ENCODE measurements around the gene KDM4B. TPM values are rescaled to one million over a fixed set of nuclear protein-coding genes. Genes with fewer than 3 reads are reported as not detected.

The KDM4B gene
- polyA plus RNA-seq, 1 experiment: 7.7 TPM

GRCh38 chr19:5006821-5007220, 37.9 kb downstream of the KDM4B start:
- Histone ChIP-seq H3K9me3 (ENCODE audit: control insufficient read depth, insufficient read depth, low read length) (no peaks in the 10 kb centered on the region; the same call in 1 of the 2 replicates), H3K27ac (ENCODE audit: low read depth, low read length) (no peak overlapping the region), H3K4me3 (ENCODE audit: low read depth, low read length) (no peak overlapping the region), H3K27me3 (ENCODE audit: control insufficient read depth, insufficient read depth, low read length) (no peaks in the 10 kb centered on the region)
- ChIA-PET POLR2A (no interaction called here), CTCF (interaction anchor here (1.4 to 2.5 kb wide), 2 partner anchors 25 to 197 kb away, joined by 3 to 6 read pairs; no protein-coding TSS in a partner anchor)
- TF ChIP-seq CTCF (IDR thresholded peaks at IDR 0.05; ENCODE audit: low read depth, low read length): no peak
- no peak for DNase-seq (ENCODE audit: low read depth, low spot score)

DNA sequence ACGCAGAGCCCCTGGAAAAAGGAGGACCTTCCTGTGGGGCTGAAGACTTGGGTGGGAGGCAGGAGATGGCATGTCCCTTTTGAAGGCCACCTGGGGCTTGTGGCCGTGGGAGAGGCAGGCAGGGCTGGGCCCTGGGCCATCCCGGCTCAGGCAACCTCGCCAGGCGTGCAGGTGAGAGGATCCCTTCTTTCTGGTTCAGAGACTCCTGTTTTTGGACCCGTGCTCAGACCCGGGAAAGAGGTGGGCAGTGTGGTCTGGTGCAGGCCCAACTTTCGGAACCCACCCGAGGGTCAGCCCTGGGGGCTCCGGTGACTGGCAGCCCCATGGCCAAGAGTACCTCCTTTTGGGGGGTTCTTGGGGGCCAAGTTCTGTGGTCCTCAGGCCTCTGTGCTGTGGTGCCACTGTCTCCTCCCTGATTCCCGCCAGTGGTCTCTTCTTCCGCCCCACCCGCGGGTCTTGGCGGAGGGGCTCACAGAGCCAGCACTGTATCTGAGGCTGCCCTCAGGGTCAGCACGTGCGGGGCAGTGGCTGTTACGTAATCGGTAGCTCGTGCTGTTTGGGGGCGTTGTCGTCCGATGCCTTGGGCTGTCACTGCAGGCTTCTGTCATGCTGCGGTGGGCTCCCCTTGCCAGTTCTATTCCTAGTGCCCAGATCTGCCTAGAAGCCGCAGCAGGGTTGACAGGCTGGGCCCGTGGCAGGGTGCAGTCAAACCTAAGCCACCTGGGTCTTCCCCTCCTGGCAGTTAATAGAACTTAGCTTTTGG, 42.7 kb downstream of the KDM4B start:
- no peaks in the 10 kb centered on the region for H3K27me3 ChIP-seq (ENCODE audit: control insufficient read depth, insufficient read depth, low read length)
- ChIA-PET CTCF (no interaction called here), POLR2A (no interaction called here)
- no peak for TF ChIP-seq CTCF (IDR thresholded peaks at IDR 0.05; ENCODE audit: low read depth, low read length)
- H3K27ac ChIP-seq (ENCODE audit: low read depth, low read length): no peak overlapping the region
- no peaks in the 10 kb centered on the region; the same call in 1 of the 2 replicates for H3K9me3 ChIP-seq (ENCODE audit: control insufficient read depth, insufficient read depth, low read length)
- no peak for DNase-seq (ENCODE audit: low read depth, low spot score)
- H3K4me3 ChIP-seq (ENCODE audit: low read depth, low read length): no peak overlapping the region

DNA sequence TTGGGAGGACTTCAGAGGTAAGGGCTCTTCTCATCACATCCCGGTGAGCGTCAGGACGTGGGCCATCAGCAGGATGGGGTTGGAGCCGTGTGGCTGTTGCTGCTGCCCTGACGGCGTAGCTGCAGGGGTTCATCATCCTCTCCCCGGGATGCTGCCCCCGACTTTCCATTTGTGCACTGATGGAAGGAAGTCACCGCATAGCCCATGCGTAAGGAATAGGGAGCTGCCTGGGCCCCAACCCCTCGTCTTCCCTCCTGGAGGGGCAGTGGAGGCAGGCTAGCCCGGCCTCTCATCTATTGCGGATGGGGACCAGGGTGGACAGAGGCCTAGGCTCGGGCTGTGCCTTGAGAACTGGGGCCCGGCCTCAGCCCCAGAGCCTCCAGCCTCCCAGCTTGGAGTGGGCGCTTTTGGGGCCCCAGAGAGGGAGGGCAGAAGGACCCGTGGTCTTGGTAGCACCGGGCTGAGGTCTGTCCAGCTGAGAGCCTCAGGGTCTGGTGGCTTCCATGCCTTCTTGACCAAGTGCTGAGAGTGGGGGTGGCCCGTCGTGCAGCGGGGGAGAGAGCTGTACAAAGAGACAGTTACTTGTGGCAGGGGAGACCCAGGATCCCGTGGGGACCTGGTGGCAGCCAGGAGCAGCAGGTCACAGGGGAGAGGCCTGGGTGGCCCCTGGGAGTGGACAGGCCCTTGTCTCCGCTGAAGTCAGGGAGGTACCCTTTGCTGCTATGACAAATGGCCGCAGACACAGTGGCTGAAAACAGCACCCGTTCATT, 44.0 kb downstream of the KDM4B start:
- CTCF ChIA-PET: no interaction called here
- Histone ChIP-seq H3K9me3 (ENCODE audit: control insufficient read depth, insufficient read depth, low read length) (no peaks in the 10 kb centered on the region; the same call in 1 of the 2 replicates), H3K4me3 (ENCODE audit: low read depth, low read length) (no peak overlapping the region), H3K27me3 (ENCODE audit: control insufficient read depth, insufficient read depth, low read length) (no peaks in the 10 kb centered on the region), H3K27ac (ENCODE audit: low read depth, low read length) (no peak overlapping the region)
- no peak for TF ChIP-seq CTCF (IDR thresholded peaks at IDR 0.05; ENCODE audit: low read depth, low read length)
- DNase-seq (ENCODE audit: low read depth, low spot score): no peak
- POLR2A ChIA-PET: no interaction called here

GRCh38 chr19:5013761-5014160, 44.8 kb downstream of the KDM4B start:
- H3K4me3 ChIP-seq (ENCODE audit: low read depth, low read length): no peak overlapping the region
- CTCF ChIA-PET: no interaction called here

More at GRCh38 chr19:5013761-5014160, 44.8 kb downstream of the KDM4B start:
- Histone ChIP-seq H3K27me3 (ENCODE audit: control insufficient read depth, insufficient read depth, low read length) (no peaks in the 10 kb centered on the region), H3K9me3 (ENCODE audit: control insufficient read depth, insufficient read depth, low read length) (no peaks in the 10 kb centered on the region; the same call in 1 of the 2 replicates), H3K27ac (ENCODE audit: low read depth, low read length) (no peak overlapping the region)
- POLR2A ChIA-PET: no interaction called here
- no peak for TF ChIP-seq CTCF (IDR thresholded peaks at IDR 0.05; ENCODE audit: low read depth, low read length)
- DNase-seq (ENCODE audit: low read depth, low spot score): no peak

Data from AG04450 (cell line).